Common myeloid progenitor, CD34-positive (primary cell): ENCODE measurements around the gene ACE2.

Source experiments
- CTCF ChIA-PET: fragments of 350-600 bp; sonication (Branson Sonifier 250); formaldehyde crosslinking; loops from one replicate; lab custom pipeline; 2021; ENCODE audit warnings: antibody characterized with exemption; lab: Charles Lee
- POLR2A ChIA-PET: fragments of 350-600 bp; sonication (Branson Sonifier 250); formaldehyde crosslinking; loops from one replicate; lab custom pipeline; 2021; ENCODE audit warnings: antibody characterized with exemption; lab: Charles Lee
- DNase-seq, 3 donors: peaks; one replicate each; pipeline versions ENCODE4 v3.0.0 to v3.0.0-alpha.2; 2013
- H3K27ac ChIP-seq, 2 experiments: 1 replicate in 1 of 2; 2 replicates in 1 of 2; pipeline ENCODE4 v1.7.0; 2013; ENCODE audit warnings: inconsistent platforms in 2 of 2, low read length in 2 of 2, mild to moderate bottlenecking in 2 of 2, low read depth in 1 of 2, moderate library complexity in 1 of 2; ENCODE audit not compliant: severe bottlenecking in 2 of 2, insufficient read depth in 1 of 2, poor library complexity in 1 of 2
- H3K27me3 ChIP-seq, 5 experiments: replicated peaks in 2 of 5; 1 replicate in 3 of 5; 2 replicates in 2 of 5; pipeline versions ENCODE4 v1.6.1 to v1.7.0; 2013; ENCODE audit warnings: low read length in 4 of 5, mild to moderate bottlenecking in 2 of 5, moderate library complexity in 2 of 5, inconsistent platforms in 1 of 5; ENCODE audit not compliant: insufficient read depth in 5 of 5, control insufficient read depth in 4 of 5
- H3K36me3 ChIP-seq, 4 experiments: 1 replicate in 2 of 4; 2 replicates in 2 of 4; pipeline versions ENCODE4 v1.6.1 to v1.7.0; 2013; ENCODE audit warnings: low read length in 3 of 4, control low read depth in 1 of 4, mild to moderate bottlenecking in 1 of 4; ENCODE audit not compliant: control insufficient read depth in 4 of 4, insufficient read depth in 4 of 4
- H3K4me1 ChIP-seq, 4 experiments: 1 replicate in 3 of 4; 2 replicates in 1 of 4; pipeline versions ENCODE4 v1.6.1 to v1.7.1; 2013; ENCODE audit warnings: low read length in 3 of 4, mild to moderate bottlenecking in 3 of 4, control low read depth in 1 of 4, inconsistent platforms in 1 of 4, moderate library complexity in 1 of 4; ENCODE audit not compliant: control insufficient read depth in 4 of 4, insufficient read depth in 4 of 4; ENCODE audit errors: control extremely low read depth in 1 of 4
- H3K4me3 ChIP-seq, 7 experiments: 1 replicate in 4 of 7; 2 replicates in 3 of 7; pipeline versions ENCODE4 v1.5.1 to v1.7.0; 2013; ENCODE audit warnings: mild to moderate bottlenecking in 7 of 7, low read length in 6 of 7, moderate library complexity in 6 of 7, inconsistent platforms in 2 of 7, low read depth in 2 of 7, control low read depth in 1 of 7; ENCODE audit not compliant: insufficient read depth in 4 of 7, control insufficient read depth in 1 of 7; ENCODE audit errors: extremely low read depth in 1 of 7
- H3K9me3 ChIP-seq, 5 experiments: 1 replicate in 4 of 5; 2 replicates in 1 of 5; pipeline versions ENCODE4 v1.6.1 to v1.7.1; 2013; ENCODE audit warnings: low read length in 4 of 5, mild to moderate bottlenecking in 2 of 5, inconsistent platforms in 1 of 5, low read depth in 1 of 5, moderate library complexity in 1 of 5; ENCODE audit not compliant: control insufficient read depth in 4 of 5, insufficient read depth in 2 of 5; ENCODE audit errors: control extremely low read depth in 1 of 5
- WGBS: methylation state at CpG from one replicate; pipeline ENCODE4 v1.1.5; 2013; ENCODE audit not compliant: insufficient coverage; 5-methylcytosine and 5-hydroxymethylcytosine counted together

ACE2 gene

DNA sequence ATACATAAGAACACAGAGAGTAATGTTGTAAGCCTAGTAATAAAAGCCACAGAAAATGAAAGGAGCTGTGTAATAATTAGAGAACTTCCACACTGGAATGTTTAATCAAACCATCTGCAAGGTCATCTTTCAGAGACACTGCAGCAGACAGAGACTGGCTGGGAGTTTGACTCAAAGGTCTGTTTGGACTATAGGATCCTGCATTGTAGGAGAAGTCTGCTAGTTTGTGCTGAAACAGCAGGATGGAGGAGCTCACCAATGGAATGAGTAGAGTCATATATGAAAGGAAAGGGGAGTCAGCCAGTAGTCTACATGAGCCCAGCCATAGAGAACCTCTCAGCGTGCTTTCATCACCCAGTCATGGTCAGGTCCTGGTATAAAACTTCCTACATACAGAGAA lies 4.5 kb upstream of the ACE2 start:
- H3K9me3 ChIP-seq, result no peaks in the 10 kb centered on the region
- H3K4me1 ChIP-seq, result no peaks in the 10 kb centered on the region
- DNase-seq, result no peak
- POLR2A ChIA-PET, result no interaction called here
- CTCF ChIA-PET, result no interaction called here
- WGBS, result no CpG with 5 or more reads among the region's 1 CpG
- no peaks in the 10 kb centered on the region for H3K36me3 ChIP-seq
- no peak overlapping the region for H3K4me3 ChIP-seq
- peaks cover 0 to 16% (median 0%) of the 10 kb centered on the region in 5 experiments for H3K27me3 ChIP-seq
- H3K27ac ChIP-seq, result no peak overlapping the region

DNA sequence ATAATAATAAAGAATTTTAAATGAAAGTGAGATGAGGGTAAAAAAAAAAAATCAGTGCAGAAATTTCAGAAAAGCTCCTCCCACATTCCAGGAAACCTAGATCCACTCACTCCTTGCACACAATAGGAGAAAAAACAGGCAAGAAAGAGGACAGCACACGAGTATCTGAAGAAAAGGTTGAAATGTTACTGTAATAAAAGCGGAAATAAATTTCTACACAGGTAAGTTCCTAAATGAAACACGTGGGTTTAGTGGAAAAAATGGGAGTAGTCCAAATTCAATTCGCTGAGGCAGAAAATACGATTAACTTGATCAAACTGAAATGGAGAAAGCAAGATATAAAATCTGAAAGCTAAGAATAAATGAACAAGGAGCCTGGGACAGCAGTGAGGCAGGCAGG lies 2.0 kb upstream of the ACE2 start:
- no peaks in the 10 kb centered on the region for H3K9me3 ChIP-seq
- no peaks in the 10 kb centered on the region for H3K36me3 ChIP-seq
- H3K4me1 ChIP-seq, result no peaks in the 10 kb centered on the region
- POLR2A ChIA-PET, result no interaction called here
- H3K4me3 ChIP-seq, result no peak overlapping the region
- no peak for DNase-seq
- no peak overlapping the region for H3K27ac ChIP-seq
- peaks cover 0 to 22% (median 0%) of the 10 kb centered on the region in 5 experiments for H3K27me3 ChIP-seq
- CTCF ChIA-PET, result no interaction called here
- 53% methylated on average over 2 of the region's 5 CpGs for WGBS

DNA sequence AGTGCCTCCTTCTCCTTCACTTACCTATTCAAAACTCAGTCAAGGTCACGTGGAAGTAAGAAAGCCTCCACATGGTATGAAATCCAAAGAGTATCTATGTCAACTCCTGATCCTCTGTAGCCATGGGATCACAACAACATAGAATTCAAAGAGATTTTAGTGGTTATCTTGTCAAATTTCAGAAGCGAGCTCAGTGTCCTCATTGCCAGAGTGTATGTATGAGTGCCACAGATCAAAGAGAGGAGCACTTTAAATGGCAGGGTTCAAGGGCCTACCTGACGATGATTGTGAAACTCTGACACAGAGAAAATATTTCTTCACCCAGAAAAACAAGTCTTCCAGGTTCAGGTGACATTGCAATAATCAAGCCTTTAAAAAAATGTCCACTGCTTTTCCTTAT lies 1.2 kb upstream of the ACE2 start:
- H3K4me3 ChIP-seq, result no peak overlapping the region
- H3K27ac ChIP-seq, result no peak overlapping the region
- WGBS, result 86% methylated on average over 2 of the region's 3 CpGs
- peaks cover 0 to 29% (median 0%) of the 10 kb centered on the region in 5 experiments for H3K27me3 ChIP-seq
- H3K4me1 ChIP-seq, result no peaks in the 10 kb centered on the region
- ChIA-PET POLR2A (no interaction called here), CTCF (no interaction called here)
- no peak for DNase-seq
- H3K9me3 ChIP-seq, result no peaks in the 10 kb centered on the region
- no peaks in the 10 kb centered on the region for H3K36me3 ChIP-seq

DNA sequence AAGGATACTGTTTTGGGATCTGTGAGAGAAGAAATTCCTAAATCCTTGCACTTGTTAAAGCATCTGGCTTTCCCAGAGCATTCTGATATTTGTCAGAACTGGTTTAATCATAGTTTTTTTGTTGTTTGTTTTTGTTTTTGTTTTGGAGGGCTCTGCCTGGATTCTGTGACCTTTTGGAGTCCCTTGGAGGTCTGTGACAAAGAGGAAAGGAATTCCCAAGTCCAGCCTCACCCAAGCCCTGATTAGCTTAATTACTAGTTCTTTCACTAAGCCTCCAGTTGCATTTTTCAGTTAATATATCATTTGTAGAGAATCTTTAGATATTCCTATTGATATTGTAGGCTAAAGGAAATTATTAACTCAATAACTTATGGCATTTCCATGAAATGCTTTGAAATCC lies 711 bp downstream of the ACE2 start:
- Histone ChIP-seq H3K9me3 (no peaks in the 10 kb centered on the region), H3K4me1 (no peaks in the 10 kb centered on the region), H3K27ac (no peak overlapping the region), H3K36me3 (no peaks in the 10 kb centered on the region), H3K4me3 (no peak overlapping the region), H3K27me3 (peaks cover 0 to 36% (median 0%) of the 10 kb centered on the region in 5 experiments)
- ChIA-PET CTCF (no interaction called here), POLR2A (no interaction called here)
- DNase-seq, result no peak

DNA sequence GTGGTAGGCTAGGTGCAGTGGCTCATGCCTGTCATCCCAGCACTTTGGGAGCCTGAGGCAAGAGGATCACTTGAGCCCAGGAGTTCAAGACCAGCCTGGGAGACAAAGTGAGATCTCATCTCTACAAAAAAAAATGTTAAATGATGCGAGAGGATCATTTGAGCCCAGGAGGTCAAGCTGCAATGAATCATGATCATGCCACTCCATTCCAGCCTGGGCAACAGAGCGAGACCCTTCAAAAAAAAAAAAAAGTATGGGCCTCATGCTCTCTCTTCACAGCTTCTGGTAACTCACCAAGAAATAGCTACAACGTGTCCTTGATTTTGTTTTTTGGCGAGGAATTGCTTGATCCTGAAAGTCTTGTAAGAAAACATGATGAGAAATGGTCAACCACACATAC lies 1.3 kb downstream of the ACE2 start:
- Histone ChIP-seq H3K36me3 (no peaks in the 10 kb centered on the region), H3K4me1 (no peaks in the 10 kb centered on the region), H3K27ac (no peak overlapping the region), H3K4me3 (no peak overlapping the region), H3K9me3 (no peaks in the 10 kb centered on the region), H3K27me3 (peaks cover 0 to 34% (median 0%) of the 10 kb centered on the region in 5 experiments)
- 82% methylated on average over 2 of the region's 4 CpGs for WGBS
- ChIA-PET POLR2A (no interaction called here), CTCF (no interaction called here)
- DNase-seq, result no peak

DNA sequence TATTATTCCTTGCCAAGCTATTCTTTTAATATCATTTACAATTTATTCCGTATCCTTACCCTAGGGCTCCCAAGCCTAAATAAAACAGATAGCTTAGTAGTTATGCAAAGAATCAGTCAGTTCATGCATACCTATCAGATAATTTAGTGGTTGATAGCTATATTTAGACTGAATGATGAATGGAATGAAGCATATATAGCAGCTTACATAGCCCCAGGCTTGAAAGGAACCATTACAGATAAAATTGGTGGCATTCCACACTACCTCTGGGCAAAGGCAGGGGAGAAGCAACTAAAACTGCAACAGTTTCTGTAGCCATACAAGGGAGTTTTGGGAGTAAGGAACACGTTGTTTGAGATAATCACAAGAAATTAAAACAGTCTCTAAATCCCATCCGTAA lies 2.7 kb downstream of the ACE2 start:
- peaks cover 0 to 33% (median 0%) of the 10 kb centered on the region in 5 experiments for H3K27me3 ChIP-seq

DNA sequence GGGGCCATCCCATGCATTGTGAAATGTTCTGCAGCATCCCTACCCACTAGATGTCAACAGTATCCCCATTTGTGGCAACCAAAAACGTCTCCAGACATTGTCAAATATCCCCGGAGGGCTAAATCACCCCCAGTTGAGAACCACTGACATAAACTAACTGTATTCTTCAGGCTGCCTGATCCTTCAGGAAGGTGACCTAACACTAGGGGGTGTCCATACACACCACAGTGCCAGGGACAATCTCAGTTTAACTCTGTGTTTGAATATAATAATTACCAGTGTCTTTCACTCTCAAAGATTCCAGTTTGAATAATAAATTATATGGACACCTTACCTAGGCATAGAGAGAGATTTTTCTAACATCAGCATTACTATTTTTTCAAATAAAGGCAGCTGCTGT lies 6.4 kb downstream of the ACE2 start:
- no CpG with 5 or more reads among the region's 2 CpGs for WGBS

More for the DNA sequence above, 2.7 kb downstream of the ACE2 start:
- Histone ChIP-seq H3K36me3 (no peaks in the 10 kb centered on the region), H3K27ac (no peak overlapping the region), H3K4me3 (no peak overlapping the region), H3K4me1 (no peaks in the 10 kb centered on the region), H3K9me3 (no peaks in the 10 kb centered on the region)
- ChIA-PET POLR2A (no interaction called here), CTCF (no interaction called here)
- DNase-seq, result no peak
- no CpG with 5 or more reads among the region's 3 CpGs for WGBS

More for the DNA sequence above, 6.4 kb downstream of the ACE2 start:
- ChIA-PET POLR2A (no interaction called here), CTCF (no interaction called here)
- no peak for DNase-seq
- Histone ChIP-seq H3K27me3 (peaks cover 0 to 33% (median 0%) of the 10 kb centered on the region in 5 experiments), H3K4me1 (no peaks in the 10 kb centered on the region), H3K27ac (no peak overlapping the region), H3K9me3 (no peaks in the 10 kb centered on the region), H3K4me3 (no peak overlapping the region), H3K36me3 (no peaks in the 10 kb centered on the region)
